ENCODE data around the gene HSPBP1.

HSPBP1 gene

DNA sequence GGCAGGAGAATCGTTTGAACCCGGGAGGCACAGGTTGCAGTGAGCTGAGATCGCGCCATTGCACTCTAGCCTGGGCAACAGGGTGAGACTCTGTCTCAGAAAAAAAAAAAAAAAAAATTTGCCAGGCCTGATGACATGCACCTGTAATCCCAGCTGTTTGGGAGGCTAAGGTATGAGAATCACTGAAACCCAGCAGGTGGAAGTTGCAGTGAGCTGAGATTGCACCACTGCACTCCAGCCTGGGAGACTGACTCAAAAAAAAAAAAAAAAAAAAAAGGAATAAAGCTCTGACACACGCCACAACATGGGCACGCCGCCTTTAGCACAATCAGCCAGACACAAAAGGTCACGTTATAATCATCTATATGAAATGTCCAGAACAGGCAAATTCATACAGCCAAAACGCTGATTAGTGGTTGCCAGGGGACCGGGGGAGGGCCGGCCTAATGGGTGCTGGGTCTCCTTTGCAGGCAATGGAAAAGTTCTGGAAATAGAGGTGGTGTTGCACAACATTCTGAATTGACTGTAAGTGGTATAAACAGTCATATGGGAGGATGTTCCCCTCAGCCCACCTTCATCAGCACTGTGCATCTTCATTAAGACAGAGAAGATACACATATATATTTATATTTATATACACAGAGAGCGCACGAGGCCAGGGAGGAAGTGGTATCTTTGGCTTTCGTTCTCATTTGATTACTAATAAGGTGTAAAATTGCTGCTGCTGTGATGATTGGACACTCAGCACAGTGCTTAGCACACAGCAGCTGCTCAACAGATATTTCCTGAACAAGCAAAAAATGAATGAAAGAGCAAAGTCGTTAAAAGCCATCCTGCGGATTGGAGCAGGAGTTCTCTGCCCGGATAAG, 3.8 kb downstream of the HSPBP1 start:
- no peak for DNase-seq (ENCODE audit: low read depth in 2 of 2)

DNA sequence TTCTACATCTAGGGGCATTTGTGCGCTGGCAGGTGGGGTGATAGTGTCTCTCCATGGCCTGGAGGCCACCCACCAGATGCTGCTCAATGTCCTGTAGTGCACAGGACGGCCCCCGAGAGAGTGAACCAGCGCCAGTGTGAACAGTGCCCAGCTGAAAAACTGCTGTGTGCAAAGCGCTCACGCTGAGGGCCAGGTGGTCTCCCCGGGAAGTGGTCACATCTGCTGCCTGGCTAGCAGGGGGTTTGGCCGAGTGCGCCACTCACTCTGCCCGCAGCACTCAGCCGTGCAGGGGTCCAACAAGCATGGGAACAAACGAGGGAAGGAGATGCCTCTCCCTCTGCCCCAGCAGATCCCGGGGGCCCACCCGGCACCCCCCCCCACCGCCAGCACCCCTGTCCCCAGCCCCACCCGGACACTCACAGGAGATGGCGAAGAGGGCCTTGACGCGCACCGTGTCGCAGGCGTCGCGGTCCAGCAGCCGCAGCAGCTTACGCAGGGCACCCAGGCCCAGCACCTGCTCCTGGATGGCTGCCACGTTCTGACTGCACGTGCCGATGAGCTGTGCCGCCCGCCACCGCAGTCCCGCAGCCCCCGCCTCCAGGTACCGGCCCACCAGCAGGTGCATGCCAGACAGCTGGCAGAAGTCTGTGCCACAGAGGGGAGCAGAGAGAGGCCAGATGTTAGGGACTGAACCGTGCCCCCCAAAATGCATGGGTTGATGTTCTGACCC, 5.8 kb downstream of the HSPBP1 start:
- no peak for DNase-seq (ENCODE audit: low read depth in 2 of 2)

DNA sequence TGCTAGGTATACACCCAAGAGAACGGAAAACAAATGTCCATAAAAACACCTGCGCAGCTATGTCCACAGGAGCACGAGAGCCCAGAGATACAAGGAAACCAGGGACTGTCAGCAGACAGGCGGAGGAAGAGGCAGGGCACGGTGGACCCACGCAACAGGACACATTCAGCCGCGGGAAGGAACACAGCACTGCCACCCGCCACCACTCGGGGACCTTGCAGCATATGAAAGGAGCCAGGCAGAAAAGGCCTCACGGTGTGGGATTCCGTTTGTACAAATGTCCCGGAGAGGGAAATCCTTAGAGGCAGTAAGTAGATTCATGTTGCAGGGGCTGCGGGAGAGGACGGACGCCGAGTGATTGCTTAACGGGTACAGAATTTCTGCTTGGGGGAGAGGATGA, 7.8 kb downstream of the HSPBP1 start:
- DNase-seq (ENCODE audit: low read depth in 2 of 2), result no peak

DNA sequence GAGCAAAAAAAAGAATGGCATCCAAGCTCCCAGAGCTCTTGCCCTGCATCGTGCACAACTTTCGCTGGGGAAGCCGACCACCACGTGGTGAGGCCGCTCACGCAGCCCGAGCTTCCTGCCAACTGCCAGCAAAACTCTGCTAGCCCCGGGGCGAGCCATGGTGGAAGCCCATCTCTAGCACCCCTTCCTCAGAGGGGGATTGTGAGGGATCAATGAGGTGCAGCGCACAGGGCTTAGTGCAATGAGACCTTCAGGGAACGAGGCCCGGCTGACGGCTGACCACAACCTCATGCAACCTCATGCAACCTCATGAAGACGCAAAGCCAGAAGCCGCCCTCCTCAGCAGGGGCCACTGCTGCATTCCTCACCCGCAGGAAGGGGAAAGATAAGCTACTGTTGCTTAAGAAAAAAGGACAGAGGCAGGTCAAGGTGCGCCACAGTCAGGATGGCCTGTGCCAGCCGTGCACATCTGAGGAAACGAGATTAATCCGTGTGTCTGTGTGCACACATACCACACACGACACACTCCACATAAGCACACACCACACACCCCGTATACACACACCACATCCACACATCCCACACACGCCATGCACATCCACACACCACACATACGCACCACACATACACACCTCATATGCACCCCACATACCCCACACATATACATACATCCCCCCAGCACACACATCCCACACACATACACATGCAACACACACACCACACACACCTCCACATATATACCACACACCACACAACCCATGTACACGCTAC, 9.6 kb downstream of the HSPBP1 start:
- DNase-seq (ENCODE audit: low read depth in 2 of 2), result no peak

- DNase-seq (ENCODE audit: low read depth in 2 of 2), result no peak
Measured at GRCh38 chr19:55269299-55269698, 10.6 kb downstream of the HSPBP1 start.

DNA sequence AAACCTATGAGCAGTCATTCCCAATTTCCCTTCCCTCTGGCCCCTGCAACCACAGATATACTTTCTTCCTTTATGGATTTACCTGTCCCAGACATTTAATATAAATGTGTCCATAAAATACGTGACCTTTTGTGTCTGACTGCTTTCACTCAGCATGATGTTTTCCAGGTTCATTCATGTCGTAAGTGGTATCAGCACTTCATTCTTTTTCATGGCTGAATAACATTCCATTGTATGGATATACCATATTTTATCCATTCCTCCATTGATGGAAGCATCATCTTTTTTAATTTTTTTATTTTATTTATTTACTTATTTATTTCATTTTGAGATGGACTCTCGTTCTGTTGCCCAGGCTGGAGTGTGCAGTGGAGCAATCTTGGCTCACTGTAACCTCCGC, 13.1 kb downstream of the HSPBP1 start:
- DNase-seq (ENCODE audit: low read depth in 2 of 2), result no peak

DNA sequence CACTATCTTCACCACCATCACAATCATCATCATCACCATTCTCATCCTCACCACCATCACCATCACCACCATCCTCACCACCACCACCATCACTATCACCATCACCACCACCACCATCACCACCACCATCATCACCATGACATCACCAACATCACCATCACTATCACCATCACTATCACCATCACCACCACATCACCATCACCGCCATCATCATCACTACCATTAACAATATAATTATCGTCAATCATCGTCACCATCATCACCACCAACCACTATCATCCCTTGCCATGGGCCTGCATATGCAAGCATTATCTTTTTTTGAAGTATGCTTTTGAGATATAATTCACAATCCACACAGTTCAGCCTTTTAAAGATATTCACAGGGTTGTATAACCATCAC, 13.5 kb downstream of the HSPBP1 start:
- DNase-seq (ENCODE audit: low read depth in 2 of 2), result no peak

DNA sequence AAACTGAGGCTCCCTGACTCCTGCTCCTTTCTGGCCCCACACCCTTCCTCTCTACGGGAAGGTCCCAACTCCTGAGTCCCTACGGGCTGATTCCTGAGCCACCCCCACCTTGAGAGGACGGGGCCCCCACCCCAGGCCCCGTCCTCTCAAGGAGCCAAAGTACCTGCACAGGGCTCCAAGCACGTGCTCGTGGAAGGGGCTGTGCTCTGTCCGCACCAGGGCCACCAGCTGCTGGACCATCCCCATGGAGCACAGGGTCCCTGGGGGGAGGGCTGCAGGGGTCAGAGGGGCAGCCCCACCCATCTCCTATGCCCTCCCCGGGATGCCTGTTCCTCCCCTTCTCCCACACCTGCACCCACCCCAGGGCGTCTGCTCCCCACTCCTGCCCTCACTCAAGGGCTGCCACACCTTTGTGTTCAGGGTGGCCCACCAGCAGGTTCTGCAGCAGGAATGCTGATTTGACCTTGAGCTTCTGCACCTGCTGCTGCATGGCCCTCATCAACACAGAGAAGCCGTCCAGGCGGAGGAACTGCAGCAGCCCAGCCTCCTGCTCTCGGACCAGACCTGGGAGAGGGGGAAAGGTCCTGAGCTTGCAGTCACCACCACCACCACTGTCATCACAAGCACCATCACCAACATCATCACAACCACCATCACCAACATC, 14.1 kb downstream of the HSPBP1 start:
- DNase-seq (ENCODE audit: low read depth in 2 of 2), result no peak

GRCh38 chr19:55265173-55265572, 14.7 kb downstream of the HSPBP1 start:
- DNase-seq (ENCODE audit: low read depth in 2 of 2), result no peak

DNA sequence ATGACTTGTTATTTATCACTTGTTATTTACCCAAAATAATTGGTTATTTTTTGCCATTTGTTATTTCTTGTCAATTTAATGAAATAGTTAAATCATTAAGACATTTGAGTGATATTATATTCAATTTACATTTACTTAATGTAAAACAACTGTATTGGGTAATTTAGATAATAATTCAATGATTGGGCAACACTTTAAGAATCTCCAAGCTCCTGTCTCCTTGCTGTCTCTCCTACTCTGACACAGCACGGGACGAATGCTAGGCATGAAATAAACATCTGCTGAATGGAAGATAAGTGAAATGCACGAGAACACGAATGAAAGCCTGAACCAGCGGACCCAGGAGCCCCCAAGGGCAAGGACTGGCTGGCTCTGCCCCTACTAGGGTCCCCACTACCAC, 15.4 kb downstream of the HSPBP1 start:
- DNase-seq (ENCODE audit: low read depth in 2 of 2), result no peak

DNA sequence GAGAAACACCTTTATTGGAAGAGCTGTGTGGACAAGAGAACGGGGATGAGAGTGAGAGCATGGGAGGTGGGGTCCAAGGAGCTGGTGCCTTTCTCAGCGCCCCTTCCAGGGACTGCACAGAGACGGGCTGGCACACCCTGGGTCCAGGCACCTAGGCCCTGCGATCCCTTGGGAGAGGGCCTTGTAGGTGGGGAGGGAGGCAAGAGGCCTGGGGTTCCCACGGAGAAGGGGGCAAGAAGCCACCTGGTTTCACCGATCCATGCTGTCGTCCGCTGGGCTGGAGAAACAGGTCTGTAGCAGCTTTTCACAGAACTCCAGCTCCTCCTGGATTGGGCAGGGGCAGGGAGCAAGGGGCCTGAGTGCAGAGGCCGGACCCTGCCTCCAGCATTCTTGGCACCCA, 17.6 kb downstream of the HSPBP1 start:
- no peak for DNase-seq (ENCODE audit: low read depth in 2 of 2)

- no peak for DNase-seq (ENCODE audit: low read depth in 2 of 2)
Measured at GRCh38 chr19:55261671-55262126, 18.2 kb downstream of the HSPBP1 start.

- no peak for DNase-seq (ENCODE audit: low read depth in 2 of 2)
Measured at GRCh38 chr19:55259540-55260210, 20.2 kb downstream of the HSPBP1 start.

DNA sequence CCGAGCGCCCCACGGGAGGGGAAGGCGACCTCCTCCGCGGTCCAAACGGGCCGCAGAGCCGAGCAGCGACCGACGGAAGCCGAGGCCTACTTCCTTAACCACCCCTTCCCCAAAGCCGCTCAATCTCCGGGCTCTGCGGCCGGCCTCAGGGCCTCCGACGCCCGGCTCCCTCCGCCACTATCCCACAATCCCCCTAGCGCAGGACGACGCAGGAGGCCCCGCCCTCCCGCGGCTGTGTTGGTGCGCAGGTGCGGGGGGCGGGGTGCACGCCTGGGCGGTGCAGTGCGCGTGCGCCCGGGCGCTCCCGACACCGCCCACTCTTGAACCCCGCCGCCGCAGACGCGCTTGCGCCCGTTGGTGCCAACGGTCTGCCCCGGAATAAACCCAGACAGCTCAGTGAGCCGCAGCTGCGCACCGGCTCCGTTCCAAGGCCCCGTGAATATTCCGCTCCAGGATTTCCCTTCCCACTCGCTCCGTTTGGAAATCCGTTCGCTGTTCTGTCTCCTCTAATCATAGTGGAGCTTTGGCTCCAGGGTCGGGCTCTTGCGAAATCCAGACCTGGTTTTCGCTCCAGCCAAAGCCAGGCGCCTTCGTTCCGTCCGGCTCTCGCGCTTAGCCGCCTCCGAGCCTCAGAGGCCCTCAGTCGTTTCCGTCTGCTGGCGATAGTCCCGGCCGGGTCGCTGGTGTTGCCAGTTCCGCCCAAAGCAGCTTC, 20.9 kb downstream of the HSPBP1 start, which contains the start of gene PPP6R1:
PPP6R1 (minus strand) TSS at position 190 of the 712 bp plus-strand sequence. CDS start 11,914 bp downstream, outside the sequence.
- peak; percentile 90 to 91 for DNase-seq (ENCODE audit: low read depth in 2 of 2)

DNA sequence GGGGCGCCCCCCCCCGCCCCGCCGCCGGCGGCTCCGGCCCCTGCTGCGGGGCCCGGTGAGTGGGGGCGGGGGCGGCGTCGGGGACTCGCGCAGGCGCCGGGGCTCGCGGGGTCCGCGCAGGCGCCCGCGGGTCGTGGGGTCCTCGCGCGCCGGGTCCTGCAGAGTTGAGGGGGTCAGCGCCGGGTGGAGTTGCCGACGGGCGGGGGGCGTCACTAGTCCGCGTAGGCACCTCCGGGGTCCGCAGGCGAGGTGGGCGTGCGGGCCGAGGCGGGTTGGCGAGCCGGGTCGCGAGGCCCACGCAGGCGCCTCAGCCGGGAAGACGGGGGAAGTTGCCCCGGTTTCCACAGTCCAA, 21.5 kb downstream of the HSPBP1 start:
- DNase-seq (ENCODE audit: low read depth in 2 of 2), result no peak

GRCh38 chr19:55257461-55258420, 22.2 kb downstream of the HSPBP1 start:
- no peak for DNase-seq (ENCODE audit: low read depth in 2 of 2)

DNA sequence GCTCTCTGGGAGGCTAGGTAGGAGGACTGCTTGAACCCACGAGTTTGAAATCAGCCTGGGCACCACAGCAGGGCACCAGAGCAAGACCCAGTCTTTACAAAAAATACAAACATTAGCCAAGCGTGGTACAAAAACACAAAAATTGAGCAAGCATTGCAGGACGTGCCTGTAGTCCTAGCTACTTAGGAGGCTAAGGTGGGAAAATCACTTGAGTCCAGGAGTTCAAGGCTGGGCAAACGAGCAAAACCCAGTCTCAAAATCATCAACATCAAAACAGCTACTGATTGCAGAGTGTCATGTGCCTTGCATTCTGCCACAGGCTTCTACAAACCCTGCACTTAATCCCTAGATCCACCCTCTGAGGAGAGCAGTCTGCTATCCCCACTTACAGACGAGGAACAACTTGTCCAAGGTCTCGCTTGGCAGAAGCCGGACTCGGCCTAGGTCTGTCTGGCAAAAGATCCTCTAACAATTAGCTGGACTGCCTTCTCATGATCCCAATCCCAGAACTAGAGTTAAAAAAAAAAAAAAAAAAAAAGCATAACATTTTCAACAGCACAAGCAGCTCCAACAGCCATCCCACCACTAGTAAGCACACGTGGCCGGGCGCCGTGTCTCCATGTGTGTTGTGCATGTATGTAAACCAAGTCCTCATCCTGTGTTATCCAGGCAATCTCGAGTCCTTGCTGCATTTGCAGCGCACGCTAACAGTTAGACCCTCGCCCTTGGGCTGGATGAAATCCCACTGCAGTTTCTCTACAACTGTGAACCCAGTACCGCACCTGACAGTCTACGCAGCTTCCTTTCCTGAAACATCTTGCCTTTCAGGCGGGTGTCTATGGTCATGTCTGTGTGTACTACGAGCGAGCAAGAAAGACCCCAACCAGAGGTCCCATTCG, 23.1 kb downstream of the HSPBP1 start:
- DNase-seq (ENCODE audit: low read depth in 2 of 2), result no peak
